Spleen (tissue), 11 donors: ENCODE measurements around the gene CDH13. TPM values are rescaled to one million over a fixed set of nuclear protein-coding genes. Genes with fewer than 3 reads are reported as not detected.

Experiments used
- DNase-seq: peaks from one replicate; pipeline ENCODE4 v3.0.0-alpha.2; 2020
- H3K27ac ChIP-seq, 8 donors: fragments of 200-600 bp; sonication (generic) in 7 of 8; 1 replicate in 4 of 8; 2 replicates in 4 of 8; pipeline versions ENCODE4 v1.5.0 to v1.8.0; 2016 to 2021; ENCODE audit warnings: inconsistent platforms in 4 of 8, mild to moderate bottlenecking in 4 of 8, moderate library complexity in 1 of 8
- H3K27me3 ChIP-seq, 7 donors: fragments of 200-600 bp; sonication (generic) in 6 of 7; replicated peaks in 1 of 7; 1 replicate in 4 of 7; 2 replicates in 3 of 7; pipeline versions ENCODE4 v1.5.0 to v1.8.0; 2016 to 2021; ENCODE audit warnings: inconsistent platforms in 3 of 7, mild to moderate bottlenecking in 1 of 7
- H3K36me3 ChIP-seq, 6 donors: fragments of 200-600 bp; sonication (generic) in 5 of 6; 1 replicate in 4 of 6; 2 replicates in 2 of 6; pipeline versions ENCODE4 v1.5.0 to v1.8.0; 2016 to 2021; ENCODE audit warnings: inconsistent platforms in 2 of 6
- H3K4me1 ChIP-seq, 6 donors: fragments of 200-600 bp; sonication (generic) in 5 of 6; 1 replicate in 3 of 6; 2 replicates in 3 of 6; pipeline versions ENCODE4 v1.5.0 to v1.8.0; 2016 to 2021; ENCODE audit warnings: inconsistent platforms in 3 of 6
- H3K4me3 ChIP-seq, 8 donors: fragments of 200-600 bp; sonication (generic) in 7 of 8; 1 replicate in 4 of 8; 2 replicates in 4 of 8; pipeline versions ENCODE4 v1.5.0 to v1.8.0; 2016 to 2021; ENCODE audit warnings: inconsistent platforms in 4 of 8, mild to moderate bottlenecking in 4 of 8, moderate library complexity in 2 of 8
- H3K9me3 ChIP-seq, 8 donors: fragments of 200-600 bp; sonication (generic) in 7 of 8; 1 replicate in 4 of 8; 2 replicates in 4 of 8; pipeline versions ENCODE4 v1.5.0 to v1.8.0; 2016 to 2021; ENCODE audit warnings: inconsistent platforms in 4 of 8
- POLR2A ChIP-seq, 3 donors: fragments of 450-650 bp; IDR thresholded peaks; one replicate each; pipeline ENCODE4 v1.5.1; 2017; ENCODE audit warnings: antibody characterized with exemption in 3 of 3, mild to moderate bottlenecking in 1 of 3
- POLR2AphosphoS5 ChIP-seq, 3 donors: sonication (generic); formaldehyde crosslinking; IDR thresholded peaks; one replicate each; pipeline ENCODE4 v1.5.1; 2017; ENCODE audit warnings: antibody characterized with exemption in 3 of 3
- WGBS, 5 donors: extraction: QIAGEN DNeasy Blood & Tissue Kit in 3 of 5; methylation state at CpG; one replicate each; pipeline versions ENCODE4 v1.1.5 to v1.1.7; 2013 to 2018; 5-methylcytosine and 5-hydroxymethylcytosine counted together
- intact Hi-C: fragments of 100-400 bp; cut with DNase I; formaldehyde crosslinking; loops from one replicate; pipeline ENCODE4 v1.15.0; 2023; ENCODE audit warnings: low total_unique reads
- polyA plus RNA-seq, 3 donors: library from polyadenylated mRNA; stranded (reverse); fragments of 200-250 nt; gene quantifications; one replicate each; pipeline ENCODE4 v1.2.1, GENCODE V29; 2013
- total RNA-seq, 7 donors: library from RNA; depleted of rRNA in 3 of 7; stranded (reverse); fragments of >200 nt in 3 of 7; fragmentation: NEBNext Ultra II Directional in 4 of 7; extraction: Animal tissue kit (Norgen Biotek cat#: 25700) in 4 of 7; gene quantifications; one replicate each; pipeline versions ENCODE4 v1.1.0 to v1.2.1, GENCODE V29; 2016 to 2021
- TF ChIP-seq, protein P1 (sequence below), 11 experiments: fragments of 200-600 bp in 7 of 11; fragments of 450-650 bp in 4 of 11; sonication (generic) in 4 of 11; IDR thresholded peaks in 8 of 11; conservative IDR thresholded peaks in 3 of 11; 1 replicate in 7 of 11; 2 replicates in 4 of 11; pipeline versions ENCODE4 v1.4.0 to v1.8.0; 2016 to 2021; ENCODE audit warnings: antibody characterized with exemption in 11 of 11, inconsistent platforms in 4 of 11, mild to moderate bottlenecking in 1 of 11
- donor health status: healthy with polysubstance abuse.
- donor health status: DM: no; HTN: no; CAD: no; lungs with moderate emphysema.
- donor health status: DM: no; HTN: no; CAD: no.
- donor health status: Bipolar disorder and iron deficiency.
- donor health status: healthy.
- donor health status: DM: no; HTN: no; CAD: no.
- donor health status: DM: yes; HTN: yes; CAD: no.

CDH13 gene
- total and polyA plus RNA-seq, 10 donors = 0.13 to 4.6 (median 1.1) TPM

- H3K27ac ChIP-seq = no peak overlapping the region
- WGBS, 5 donors = 80 to 95% (median 88%) methylated on average over 5 of the region's 5 CpGs
- DNase-seq = no peak
- H3K4me1 ChIP-seq = no peaks in the 10 kb centered on the region
- intact Hi-C loops = no loop called here
- no peaks in the 10 kb centered on the region for H3K27me3 ChIP-seq
- no peaks in the 10 kb centered on the region for H3K36me3 ChIP-seq
- no peaks in the 10 kb centered on the region for H3K9me3 ChIP-seq
- no peak overlapping the region for H3K4me3 ChIP-seq
- TF ChIP-seq, protein P1, sequence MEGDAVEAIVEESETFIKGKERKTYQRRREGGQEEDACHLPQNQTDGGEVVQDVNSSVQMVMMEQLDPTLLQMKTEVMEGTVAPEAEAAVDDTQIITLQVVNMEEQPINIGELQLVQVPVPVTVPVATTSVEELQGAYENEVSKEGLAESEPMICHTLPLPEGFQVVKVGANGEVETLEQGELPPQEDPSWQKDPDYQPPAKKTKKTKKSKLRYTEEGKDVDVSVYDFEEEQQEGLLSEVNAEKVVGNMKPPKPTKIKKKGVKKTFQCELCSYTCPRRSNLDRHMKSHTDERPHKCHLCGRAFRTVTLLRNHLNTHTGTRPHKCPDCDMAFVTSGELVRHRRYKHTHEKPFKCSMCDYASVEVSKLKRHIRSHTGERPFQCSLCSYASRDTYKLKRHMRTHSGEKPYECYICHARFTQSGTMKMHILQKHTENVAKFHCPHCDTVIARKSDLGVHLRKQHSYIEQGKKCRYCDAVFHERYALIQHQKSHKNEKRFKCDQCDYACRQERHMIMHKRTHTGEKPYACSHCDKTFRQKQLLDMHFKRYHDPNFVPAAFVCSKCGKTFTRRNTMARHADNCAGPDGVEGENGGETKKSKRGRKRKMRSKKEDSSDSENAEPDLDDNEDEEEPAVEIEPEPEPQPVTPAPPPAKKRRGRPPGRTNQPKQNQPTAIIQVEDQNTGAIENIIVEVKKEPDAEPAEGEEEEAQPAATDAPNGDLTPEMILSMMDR (IDR thresholded peaks at IDR 0.05 in 8 of 11, conservative IDR thresholded peaks at IDR 0.05 in 3 of 11) = no peak
- TF ChIP-seq POLR2AphosphoS5 (IDR thresholded peaks at IDR 0.05) = no peak
- TF ChIP-seq POLR2A (IDR thresholded peaks at IDR 0.05) = no peak
Measured at GRCh38 chr16:82835487-82836155, 208.9 kb downstream of the CDH13 start.

- DNase-seq = no peak
- Histone ChIP-seq H3K9me3 (peaks cover 0 to 9% (median 0%) of the 10 kb centered on the region in 8 donors), H3K27ac (no peak overlapping the region), H3K27me3 (no peaks in the 10 kb centered on the region), H3K4me3 (no peak overlapping the region), H3K36me3 (no peaks in the 10 kb centered on the region), H3K4me1 (no peaks in the 10 kb centered on the region)
- no peak for TF ChIP-seq POLR2A (IDR thresholded peaks at IDR 0.05)
- no peak for TF ChIP-seq POLR2AphosphoS5 (IDR thresholded peaks at IDR 0.05)
- TF ChIP-seq, protein P1 (IDR thresholded peaks at IDR 0.05 in 8 of 11, conservative IDR thresholded peaks at IDR 0.05 in 3 of 11) = no peak
- intact Hi-C loops = no loop called here
- 70 to 86% (median 78%) methylated on average over 3 of the region's 3 CpGs for WGBS, 5 donors
Measured at GRCh38 chr16:82841108-82841507, 214.3 kb downstream of the CDH13 start.

- Histone ChIP-seq H3K4me1 (no peaks in the 10 kb centered on the region), H3K4me3 (no peak overlapping the region), H3K36me3 (no peaks in the 10 kb centered on the region), H3K9me3 (peaks cover 0 to 11% (median 1%) of the 10 kb centered on the region in 8 donors), H3K27ac (no peak overlapping the region), H3K27me3 (no peaks in the 10 kb centered on the region)
- no peak for DNase-seq
- TF ChIP-seq POLR2AphosphoS5 (IDR thresholded peaks at IDR 0.05) = no peak
- TF ChIP-seq POLR2A (IDR thresholded peaks at IDR 0.05) = no peak
- TF ChIP-seq, protein P1 (IDR thresholded peaks at IDR 0.05 in 8 of 11, conservative IDR thresholded peaks at IDR 0.05 in 3 of 11) = no peak
- intact Hi-C loops = no loop called here
- 69 to 81% (median 76%) methylated on average over 5 of the region's 5 CpGs for whole genome bisulfite sequencing, 5 donors
Measured at GRCh38 chr16:82843606-82844271, 217.0 kb downstream of the CDH13 start.

GRCh38 chr16:82845116-82845515, 218.3 kb downstream of the CDH13 start:
- H3K36me3 ChIP-seq = no peaks in the 10 kb centered on the region
- peaks cover 0 to 11% (median 1%) of the 10 kb centered on the region in 8 donors for H3K9me3 ChIP-seq
- H3K27ac ChIP-seq = no peak overlapping the region
- DNase-seq = no peak
- no peaks in the 10 kb centered on the region for H3K4me1 ChIP-seq
- WGBS, 5 donors = 68 to 80% (median 72%) methylated on average over 3 of the region's 3 CpGs
- H3K27me3 ChIP-seq = no peaks in the 10 kb centered on the region
- no peak overlapping the region for H3K4me3 ChIP-seq
- intact Hi-C loops = no loop called here
- TF ChIP-seq, protein P1 (IDR thresholded peaks at IDR 0.05 in 8 of 11, conservative IDR thresholded peaks at IDR 0.05 in 3 of 11) = no peak
- no peak for TF ChIP-seq POLR2A (IDR thresholded peaks at IDR 0.05)
- TF ChIP-seq POLR2AphosphoS5 (IDR thresholded peaks at IDR 0.05) = no peak
